HG02571 (cell line): ENCODE results near the gene BCL11B.
A peak's percentile ranks its signal among the peaks of the same experiment; 100 is the strongest.

ENCODE experiments used
- ATAC-seq: cut with Tn5 transposase; IDR thresholded peaks from one replicate; pipeline ENCODE4 v1.9.1; 2021; ENCODE audit warnings: mild to moderate bottlenecking, moderate library complexity; ENCODE audit not compliant: unreplicated experiment

Gene BCL11B

GRCh38 chr14:99287269-99287942, 15.4 kb upstream of the BCL11B start:
- ATAC-seq = peak; percentile 59

GRCh38 chr14:99286761-99287160, 14.8 kb upstream of the BCL11B start:
- no peak for ATAC-seq

- no peak for ATAC-seq
Observed at GRCh38 chr14:99284254-99285004, 12.4 kb upstream of the BCL11B start.

- ATAC-seq = no peak
Observed at GRCh38 chr14:99282261-99283050, 10.5 kb upstream of the BCL11B start.

GRCh38 chr14:99281396-99281795, 9.4 kb upstream of the BCL11B start:
- ATAC-seq = no peak

GRCh38 chr14:99280852-99281251, 8.9 kb upstream of the BCL11B start:
- ATAC-seq = no peak

- ATAC-seq = no peak
Observed at GRCh38 chr14:99280066-99280731, 8.2 kb upstream of the BCL11B start.

- ATAC-seq = no peak
Observed at GRCh38 chr14:99278836-99279235, 6.8 kb upstream of the BCL11B start.

GRCh38 chr14:99277530-99277929, 5.5 kb upstream of the BCL11B start:
- ATAC-seq = no peak

GRCh38 chr14:99276482-99276881, 4.5 kb upstream of the BCL11B start:
- ATAC-seq = no peak

GRCh38 chr14:99275222-99275584, 3.2 kb upstream of the BCL11B start:
- no peak for ATAC-seq

GRCh38 chr14:99274346-99275221, 2.6 kb upstream of the BCL11B start:
- ATAC-seq = no peak

GRCh38 chr14:99273766-99274345, 1.9 kb upstream of the BCL11B start:
- no peak for ATAC-seq

GRCh38 chr14:99272899-99273765, 1.1 kb upstream of the BCL11B start:
- no peak for ATAC-seq

GRCh38 chr14:99272632-99272898, 568 bp upstream of the BCL11B start:
- ATAC-seq = no peak

- no peak for ATAC-seq
Observed at GRCh38 chr14:99271221-99271941, 616 bp downstream of the BCL11B start.

GRCh38 chr14:99270458-99271220, 1.4 kb downstream of the BCL11B start:
- ATAC-seq = no peak
